Activated naive CD4-positive, alpha-beta T cell treated with anti-CD3 and anti-CD28 coated beads, Interleukin-2, amount 10 ng/mL, durations not matched to agents 7 days and 5 days (primary cell): ENCODE measurements around the gene HSPA13.

Source experiments
- CTCF ChIA-PET: fragments of 350-600 bp; sonication (Branson Sonifier 250); formaldehyde crosslinking; loops from one replicate; lab custom pipeline; 2021; ENCODE audit warnings: antibody characterized with exemption; lab: Charles Lee
- DNase-seq: peaks from one replicate; pipeline ENCODE4 v3.0.0-alpha.2; 2020
- H3K27ac Mint-ChIP-seq: one replicate; pipeline ENCODE4 v1.8.0; 2021; ENCODE audit warnings: mild to moderate bottlenecking, moderate library complexity, mixed read lengths
- H3K27me3 Mint-ChIP-seq: one replicate; pipeline ENCODE4 v1.8.0; 2021; ENCODE audit warnings: mild to moderate bottlenecking, mixed read lengths
- H3K36me3 Mint-ChIP-seq: one replicate; pipeline ENCODE4 v1.8.0; 2021; ENCODE audit warnings: mixed read lengths
- H3K4me1 Mint-ChIP-seq: one replicate; pipeline ENCODE4 v1.8.0; 2021; ENCODE audit warnings: mixed read lengths
- H3K4me3 Mint-ChIP-seq: one replicate; pipeline ENCODE4 v1.8.0; 2021; ENCODE audit warnings: mild to moderate bottlenecking, moderate library complexity, mixed read lengths
- H3K9me3 Mint-ChIP-seq: one replicate; pipeline ENCODE4 v1.8.0; 2021; ENCODE audit warnings: mixed read lengths

Gene HSPA13

GRCh38 chr21:14382835-14383595 is at the start of gene HSPA13:
HSPA13 (minus strand) TSS chr21:14383146; CDS start chr21:14383119, 27 bp downstream.
- CTCF ChIA-PET = interaction anchor here (0.7 to 1.0 kb wide), 3 partner anchors 14 to 1450 kb away, joined by 3 to 4 read pairs (median 3); no protein-coding TSS in a partner anchor
- Mint-ChIP-seq H3K36me3 (peaks cover 11% of the 10 kb centered on the region), H3K27ac (peak within 1 kb of the TSS; percentile 99), H3K9me3 (no peaks in the 10 kb centered on the region), H3K4me3 (peak within 1 kb of the TSS; percentile 100), H3K27me3 (no peaks in the 10 kb centered on the region), H3K4me1 (peaks cover 51% of the 10 kb centered on the region)
- DNase-seq = peak; percentile 100

- no peak for DNase-seq
- Mint-ChIP-seq H3K9me3 (peaks cover 14% of the 10 kb centered on the region), H3K27ac (no peak overlapping the region), H3K4me1 (no peaks in the 10 kb centered on the region), H3K4me3 (no peak overlapping the region), H3K36me3 (peaks cover 2% of the 10 kb centered on the region), H3K27me3 (peaks cover 7% of the 10 kb centered on the region)
- CTCF ChIA-PET = no interaction called here
Observed at GRCh38 chr21:14418920-14419319, 36.0 kb upstream of the HSPA13 start.

- H3K27me3 Mint-ChIP-seq = no peaks in the 10 kb centered on the region
- no peak overlapping the region for H3K27ac Mint-ChIP-seq
- CTCF ChIA-PET = interaction anchor here (0.7 kb wide), 1 partner anchor 56 kb away, joined by 3 read pairs; no protein-coding TSS in a partner anchor
- peaks cover 14% of the 10 kb centered on the region for H3K9me3 Mint-ChIP-seq
- DNase-seq = no peak
- peaks cover 2% of the 10 kb centered on the region for H3K36me3 Mint-ChIP-seq
- no peaks in the 10 kb centered on the region for H3K4me1 Mint-ChIP-seq
- H3K4me3 Mint-ChIP-seq = no peak overlapping the region
Observed at GRCh38 chr21:14414932-14415508, 32.1 kb upstream of the HSPA13 start.

- no peak for DNase-seq
- Mint-ChIP-seq H3K36me3 (no peaks in the 10 kb centered on the region), H3K4me1 (no peaks in the 10 kb centered on the region), H3K27me3 (no peaks in the 10 kb centered on the region), H3K27ac (no peak overlapping the region), H3K4me3 (no peak overlapping the region), H3K9me3 (no peaks in the 10 kb centered on the region)
- CTCF ChIA-PET = no interaction called here
Observed at GRCh38 chr21:14405962-14406361, 23.0 kb upstream of the HSPA13 start.

- CTCF ChIA-PET = no interaction called here
- no peaks in the 10 kb centered on the region for H3K27me3 Mint-ChIP-seq
- no peaks in the 10 kb centered on the region for H3K4me1 Mint-ChIP-seq
- no peak overlapping the region for H3K27ac Mint-ChIP-seq
- DNase-seq = no peak
- no peaks in the 10 kb centered on the region for H3K9me3 Mint-ChIP-seq
- no peak overlapping the region for H3K4me3 Mint-ChIP-seq
- H3K36me3 Mint-ChIP-seq = no peaks in the 10 kb centered on the region
Observed at GRCh38 chr21:14405225-14405624, 22.3 kb upstream of the HSPA13 start.

GRCh38 chr21:14403681-14404318 is 20.9 kb upstream of the HSPA13 start:
- Mint-ChIP-seq H3K36me3 (no peaks in the 10 kb centered on the region), H3K27ac (no peak overlapping the region), H3K4me1 (no peaks in the 10 kb centered on the region), H3K4me3 (no peak overlapping the region), H3K27me3 (no peaks in the 10 kb centered on the region), H3K9me3 (no peaks in the 10 kb centered on the region)
- no peak for DNase-seq
- CTCF ChIA-PET = interaction anchor here (0.7 to 1.7 kb wide), 5 partner anchors 297 to 371 kb away, joined by 3 to 8 read pairs (median 4); no protein-coding TSS in a partner anchor

GRCh38 chr21:14401217-14401616 is 18.3 kb upstream of the HSPA13 start:
- no peak overlapping the region for H3K27ac Mint-ChIP-seq
- no peaks in the 10 kb centered on the region for H3K27me3 Mint-ChIP-seq
- no peak for DNase-seq
- CTCF ChIA-PET = interaction anchor here (1.1 to 1.2 kb wide), 2 partner anchors 373 to 1191 kb away, joined by 3 read pairs; no protein-coding TSS in a partner anchor
- no peak overlapping the region for H3K4me3 Mint-ChIP-seq
- H3K9me3 Mint-ChIP-seq = no peaks in the 10 kb centered on the region
- no peaks in the 10 kb centered on the region for H3K36me3 Mint-ChIP-seq
- H3K4me1 Mint-ChIP-seq = no peaks in the 10 kb centered on the region

GRCh38 chr21:14388282-14388681 is 5.3 kb upstream of the HSPA13 start:
- Mint-ChIP-seq H3K4me1 (peaks cover 12% of the 10 kb centered on the region), H3K4me3 (no peak overlapping the region), H3K9me3 (no peaks in the 10 kb centered on the region), H3K36me3 (no peaks in the 10 kb centered on the region), H3K27ac (no peak overlapping the region), H3K27me3 (peaks cover 4% of the 10 kb centered on the region)
- DNase-seq = no peak
- CTCF ChIA-PET = no interaction called here

- no peak for DNase-seq
- CTCF ChIA-PET = no interaction called here
- peaks cover 40% of the 10 kb centered on the region for H3K4me1 Mint-ChIP-seq
- H3K9me3 Mint-ChIP-seq = no peaks in the 10 kb centered on the region
- peaks cover 5% of the 10 kb centered on the region for H3K36me3 Mint-ChIP-seq
- peaks cover 4% of the 10 kb centered on the region for H3K27me3 Mint-ChIP-seq
- H3K27ac Mint-ChIP-seq = no peak overlapping the region
- peak overlapping the region; percentile 100 for H3K4me3 Mint-ChIP-seq
Observed at GRCh38 chr21:14384453-14384852, 1.5 kb upstream of the HSPA13 start.

- peaks cover 7% of the 10 kb centered on the region for H3K36me3 Mint-ChIP-seq
- CTCF ChIA-PET = no interaction called here
- H3K9me3 Mint-ChIP-seq = no peaks in the 10 kb centered on the region
- H3K4me3 Mint-ChIP-seq = peak overlapping the region; percentile 100
- peaks cover 2% of the 10 kb centered on the region for H3K27me3 Mint-ChIP-seq
- peak overlapping the region; percentile 99 for H3K27ac Mint-ChIP-seq
- H3K4me1 Mint-ChIP-seq = peaks cover 46% of the 10 kb centered on the region
- no peak for DNase-seq
Observed at GRCh38 chr21:14383596-14384180, 742 bp upstream of the HSPA13 start.

- CTCF ChIA-PET = interaction anchor here (0.7 to 1.0 kb wide), 3 partner anchors 14 to 1451 kb away, joined by 3 to 4 read pairs (median 3); no protein-coding TSS in a partner anchor
- no peak for DNase-seq
- H3K4me1 Mint-ChIP-seq = peaks cover 55% of the 10 kb centered on the region
Observed at GRCh38 chr21:14382486-14382834, 486 bp downstream of the HSPA13 start.

GRCh38 chr21:14376854-14377253 is 6.1 kb downstream of the HSPA13 start:
- CTCF ChIA-PET = interaction anchor here (1.0 kb wide), 1 partner anchor 258 kb away, joined by 3 read pairs; no protein-coding TSS in a partner anchor
- no peaks in the 10 kb centered on the region for H3K27me3 Mint-ChIP-seq
- no peaks in the 10 kb centered on the region for H3K9me3 Mint-ChIP-seq
- H3K4me1 Mint-ChIP-seq = peaks cover 33% of the 10 kb centered on the region
- H3K27ac Mint-ChIP-seq = no peak overlapping the region
- peaks cover 45% of the 10 kb centered on the region for H3K36me3 Mint-ChIP-seq
- DNase-seq = no peak
- no peak overlapping the region for H3K4me3 Mint-ChIP-seq

More at GRCh38 chr21:14382486-14382834, 486 bp downstream of the HSPA13 start:
- peak overlapping the region; percentile 100 for H3K4me3 Mint-ChIP-seq
- H3K27ac Mint-ChIP-seq = peak overlapping the region; percentile 99
- H3K9me3 Mint-ChIP-seq = no peaks in the 10 kb centered on the region
- no peaks in the 10 kb centered on the region for H3K27me3 Mint-ChIP-seq
- H3K36me3 Mint-ChIP-seq = peaks cover 17% of the 10 kb centered on the region

GRCh38 chr21:14366998-14367397 is 15.9 kb downstream of the HSPA13 start:
- no peaks in the 10 kb centered on the region for H3K9me3 Mint-ChIP-seq
- CTCF ChIA-PET = interaction anchor here (0.6 kb wide), 1 partner anchor 60 kb away, joined by 3 read pairs; no protein-coding TSS in a partner anchor
- DNase-seq = no peak

GRCh38 chr21:14361958-14362357 is 21.0 kb downstream of the HSPA13 start:
- H3K4me1 Mint-ChIP-seq = no peaks in the 10 kb centered on the region
- H3K4me3 Mint-ChIP-seq = no peak overlapping the region
- H3K27me3 Mint-ChIP-seq = peaks cover 15% of the 10 kb centered on the region
- H3K36me3 Mint-ChIP-seq = no peaks in the 10 kb centered on the region
- CTCF ChIA-PET = no interaction called here
- H3K9me3 Mint-ChIP-seq = no peaks in the 10 kb centered on the region
- H3K27ac Mint-ChIP-seq = no peak overlapping the region
- DNase-seq = no peak

More at GRCh38 chr21:14366998-14367397, 15.9 kb downstream of the HSPA13 start:
- Mint-ChIP-seq H3K27ac (no peak overlapping the region), H3K4me3 (no peak overlapping the region), H3K27me3 (peaks cover 9% of the 10 kb centered on the region), H3K36me3 (peaks cover 4% of the 10 kb centered on the region), H3K4me1 (no peaks in the 10 kb centered on the region)
